Measurements from ENCODE around the gene TULP1. TPM values are rescaled to one million over a fixed set of nuclear protein-coding genes. Genes with fewer than 3 reads are reported as not detected.

The TULP1 gene
- polyA plus RNA-seq, 3 donors: 0.13 to 0.22 TPM; not detected in 1

- 26 to 42% (median 39%) methylated on average over 26 to 28 of the region's 28 CpGs for WGBS, 3 donors
- H3K27ac ChIP-seq (ENCODE audit: low read depth, low read length): no peak overlapping the region
Measured at GRCh38 chr6:35489995-35490791, 22.5 kb downstream of the TULP1 start.

- no peak overlapping the region for H3K27ac ChIP-seq (ENCODE audit: low read depth, low read length)
- 83 to 95% (median 89%) methylated on average over 1 of the region's 1 CpG for WGBS, 3 donors
Measured at GRCh38 chr6:35489066-35489465, 23.6 kb downstream of the TULP1 start.

GRCh38 chr6:35488517-35488862 is 24.2 kb downstream of the TULP1 start:
- WGBS, 3 donors: 69 to 77% (median 75%) methylated on average over 9 of the region's 9 CpGs
- no peak overlapping the region for H3K27ac ChIP-seq (ENCODE audit: low read depth, low read length)

GRCh38 chr6:35487658-35488516 is 24.8 kb downstream of the TULP1 start:
- H3K27ac ChIP-seq (ENCODE audit: low read depth, low read length): no peak overlapping the region
- 34 to 54% (median 40%) methylated on average over 9 of the region's 9 CpGs for WGBS, 3 donors

GRCh38 chr6:35486005-35486925 is 26.4 kb downstream of the TULP1 start:
- H3K27ac ChIP-seq (ENCODE audit: low read depth, low read length): no peak overlapping the region
- WGBS, 3 donors: 43 to 57% (median 55%) methylated on average over 49 to 61 of the region's 61 CpGs

- no peak overlapping the region for H3K27ac ChIP-seq (ENCODE audit: low read depth, low read length)
- 56 to 77% (median 59%) methylated on average over 6 to 11 of the region's 11 CpGs for WGBS, 3 donors
Measured at GRCh38 chr6:35485402-35485877, 27.3 kb downstream of the TULP1 start.

GRCh38 chr6:35484921-35485392 is 27.7 kb downstream of the TULP1 start:
- WGBS, 3 donors: 78 to 98% (median 82%) methylated on average over 7 of the region's 7 CpGs

GRCh38 chr6:35483893-35484645 is 28.6 kb downstream of the TULP1 start:
- H3K27ac ChIP-seq (ENCODE audit: low read depth, low read length): no peak overlapping the region
- WGBS, 3 donors: 85 to 94% (median 85%) methylated on average over 13 of the region's 13 CpGs

More at GRCh38 chr6:35484921-35485392, 27.7 kb downstream of the TULP1 start:
- no peak overlapping the region for H3K27ac ChIP-seq (ENCODE audit: low read depth, low read length)

- no peak overlapping the region for H3K27ac ChIP-seq (ENCODE audit: low read depth, low read length)
Measured at GRCh38 chr6:35483490-35483889, 29.2 kb downstream of the TULP1 start.

GRCh38 chr6:35483062-35483461 is 29.6 kb downstream of the TULP1 start:
- no peak overlapping the region for H3K27ac ChIP-seq (ENCODE audit: low read depth, low read length)
- WGBS, 3 donors: 97 to 99% (median 98%) methylated on average over 4 of the region's 4 CpGs

More at GRCh38 chr6:35483490-35483889, 29.2 kb downstream of the TULP1 start:
- 63 to 96% (median 75%) methylated on average over 3 of the region's 3 CpGs for WGBS, 3 donors

GRCh38 chr6:35481226-35481625 is 31.5 kb downstream of the TULP1 start:
- no peak overlapping the region for H3K27ac ChIP-seq (ENCODE audit: low read depth, low read length)
- WGBS, 3 donors: 79 to 86% (median 81%) methylated on average over 8 of the region's 8 CpGs

GRCh38 chr6:35480176-35480575 is 32.5 kb downstream of the TULP1 start:
- WGBS, 3 donors: 94 to 96% (median 95%) methylated on average over 12 of the region's 12 CpGs
- no peak overlapping the region for H3K27ac ChIP-seq (ENCODE audit: low read depth, low read length)

- H3K27ac ChIP-seq (ENCODE audit: low read depth, low read length): no peak overlapping the region
- WGBS, 3 donors: 88 to 94% (median 91%) methylated on average over 7 of the region's 7 CpGs
Measured at GRCh38 chr6:35478259-35478658, 34.4 kb downstream of the TULP1 start.

- no peak overlapping the region for H3K27ac ChIP-seq (ENCODE audit: low read depth, low read length)
- 91 to 95% (median 91%) methylated on average over 5 of the region's 5 CpGs for WGBS, 3 donors
Measured at GRCh38 chr6:35477551-35478179, 35.0 kb downstream of the TULP1 start.

GRCh38 chr6:35477028-35477427 is 35.7 kb downstream of the TULP1 start:
- WGBS, 3 donors: 84 to 89% (median 87%) methylated on average over 8 of the region's 8 CpGs

GRCh38 chr6:35476004-35476403 is 36.7 kb downstream of the TULP1 start:
- WGBS, 3 donors: 87 to 89% (median 88%) methylated on average over 14 of the region's 14 CpGs
- no peak overlapping the region for H3K27ac ChIP-seq (ENCODE audit: low read depth, low read length)

More at GRCh38 chr6:35477028-35477427, 35.7 kb downstream of the TULP1 start:
- H3K27ac ChIP-seq (ENCODE audit: low read depth, low read length): no peak overlapping the region

GRCh38 chr6:35475573-35475972 is 37.1 kb downstream of the TULP1 start:
- no peak overlapping the region for H3K27ac ChIP-seq (ENCODE audit: low read depth, low read length)
- WGBS, 3 donors: 65 to 86% (median 85%) methylated on average over 4 of the region's 4 CpGs
